ENCODE data around the gene AP1AR. TPM values are rescaled to one million over a fixed set of nuclear protein-coding genes. Genes with fewer than 3 reads are reported as not detected.
A peak's percentile ranks its signal among the peaks of the same experiment; 100 is the strongest.

Gene AP1AR
- total RNA-seq, 1 donor from 2014 or later = 7.0 TPM

- TF ChIP-seq CTCF (IDR thresholded peaks at IDR 0.05) = peak in 2 of 3 experiments; percentile 30 to 56
- intact Hi-C loops (cut with DNase I) = no loop called here
These were observed 35.2 kb downstream of the AP1AR start for GRCh38 chr4:112266823-112267222.

DNA sequence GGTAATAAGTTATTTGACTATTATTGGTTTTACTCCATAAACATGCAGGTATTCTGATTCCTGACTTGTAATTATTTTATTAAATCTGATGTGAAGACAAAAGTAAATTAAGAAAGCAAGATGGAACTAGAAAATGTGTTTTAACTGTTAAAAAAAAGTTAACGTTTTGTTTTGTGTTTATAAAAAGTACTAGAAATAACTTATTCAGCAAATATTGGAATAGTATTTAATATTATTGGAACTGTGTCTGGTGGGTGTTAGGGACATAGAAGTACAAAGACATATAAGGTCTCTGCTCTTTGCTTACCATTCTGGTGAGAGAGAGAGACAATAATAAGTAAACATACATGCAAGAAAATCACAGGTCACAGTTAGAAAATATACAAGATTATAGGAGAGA lies 38.5 kb downstream of the AP1AR start:
- Histone ChIP-seq H3K27me3 (no peaks in the 10 kb centered on the region), H3K27ac (no peak overlapping the region), H3K4me3 (no peak overlapping the region), H3K36me3 (no peaks in the 10 kb centered on the region), H3K9me3 (no peaks in the 10 kb centered on the region), H3K4me1 (peaks cover 0 to 4% of the 10 kb centered on the region in 2 donors)
- TF ChIP-seq CTCF (IDR thresholded peaks at IDR 0.05) = no peak
- DNase-seq (ENCODE audit: low spot score in 2 of 2) = no peak
- intact Hi-C loops (cut with DNase I) = no loop called here

More at GRCh38 chr4:112266823-112267222, 35.2 kb downstream of the AP1AR start:
- no peak overlapping the region for H3K4me3 ChIP-seq
- no peaks in the 10 kb centered on the region for H3K9me3 ChIP-seq
- H3K36me3 ChIP-seq = peaks cover 0 to 8% of the 10 kb centered on the region in 2 donors
- no peak overlapping the region for H3K27ac ChIP-seq
- no peak for DNase-seq (ENCODE audit: low spot score in 2 of 2)
- no peaks in the 10 kb centered on the region for H3K4me1 ChIP-seq
- no peaks in the 10 kb centered on the region for H3K27me3 ChIP-seq

GRCh38 chr4:112270640-112271421 lies 39.2 kb downstream of the AP1AR start:
- H3K4me3 ChIP-seq = no peak overlapping the region
- TF ChIP-seq CTCF (IDR thresholded peaks at IDR 0.05) = no peak
- peaks cover 0 to under 1% of the 10 kb centered on the region in 2 donors for H3K36me3 ChIP-seq
- H3K27me3 ChIP-seq = no peaks in the 10 kb centered on the region
- no peak overlapping the region for H3K27ac ChIP-seq
- H3K9me3 ChIP-seq = no peaks in the 10 kb centered on the region
- H3K4me1 ChIP-seq = peaks cover 0 to 4% of the 10 kb centered on the region in 2 donors
- intact Hi-C loops (cut with DNase I) = no loop called here
- DNase-seq (ENCODE audit: low spot score in 2 of 2) = no peak

- Histone ChIP-seq H3K36me3 (peaks cover 0 to 10% of the 10 kb centered on the region in 2 donors), H3K4me1 (peaks cover 0 to 4% of the 10 kb centered on the region in 2 donors), H3K9me3 (no peaks in the 10 kb centered on the region), H3K4me3 (no peak overlapping the region), H3K27me3 (no peaks in the 10 kb centered on the region), H3K27ac (no peak overlapping the region)
- TF ChIP-seq CTCF (IDR thresholded peaks at IDR 0.05) = no peak
- intact Hi-C loops (cut with DNase I) = no loop called here
- DNase-seq (ENCODE audit: low spot score in 2 of 2) = no peak
These were observed 40.7 kb downstream of the AP1AR start for GRCh38 chr4:112272292-112272691.

DNA sequence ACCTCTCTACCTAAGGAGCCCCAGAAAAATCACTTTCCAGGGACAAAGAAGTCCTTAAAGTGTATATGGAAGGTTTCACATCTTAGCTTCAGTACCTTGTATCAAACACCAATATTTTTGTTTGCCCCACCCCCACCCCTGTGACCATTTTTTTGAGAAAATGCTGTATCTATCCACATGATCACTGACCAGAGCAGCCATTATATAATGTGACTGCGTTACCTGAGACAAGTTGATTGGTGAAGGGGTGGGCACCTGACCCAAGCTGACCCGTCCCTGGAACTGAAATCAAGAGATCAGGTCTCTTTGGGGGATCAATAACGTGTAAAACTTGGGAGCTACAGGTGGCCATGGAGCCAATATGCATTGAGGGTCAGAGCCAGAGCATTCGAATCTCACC lies 43.4 kb downstream of the AP1AR start:
- Histone ChIP-seq H3K4me3 (no peak overlapping the region), H3K9me3 (no peaks in the 10 kb centered on the region), H3K36me3 (peaks cover 0 to 17% of the 10 kb centered on the region in 2 donors), H3K27ac (no peak overlapping the region), H3K4me1 (peaks cover 3 to 4% of the 10 kb centered on the region in 2 donors), H3K27me3 (no peaks in the 10 kb centered on the region)
- TF ChIP-seq CTCF (IDR thresholded peaks at IDR 0.05) = no peak
- intact Hi-C loops (cut with DNase I) = no loop called here
- DNase-seq (ENCODE audit: low spot score in 2 of 2) = no peak

All from ascending aorta (tissue), 2 donors.